Muscle layer of colon (tissue), 2 donors: Measurements from ENCODE around the gene PRM2.

Experiments used
- H3K27ac ChIP-seq: one replicate; pipeline ENCODE4 v1.7.0; 2013; ENCODE audit warnings: low read depth, mild to moderate bottlenecking, low read length, moderate library complexity
- H3K27me3 ChIP-seq, 2 donors: one replicate each; pipeline ENCODE4 v1.7.0; 2013; ENCODE audit warnings: low read length in 2 of 2, mild to moderate bottlenecking in 2 of 2; ENCODE audit not compliant: insufficient read depth in 2 of 2, control insufficient read depth in 1 of 2
- H3K36me3 ChIP-seq: one replicate; pipeline ENCODE4 v1.7.0; 2013; ENCODE audit warnings: mild to moderate bottlenecking, low read length; ENCODE audit not compliant: insufficient read depth
- H3K4me1 ChIP-seq: one replicate; pipeline ENCODE4 v1.7.0; 2013; ENCODE audit warnings: mild to moderate bottlenecking, low read length; ENCODE audit not compliant: insufficient read depth
- H3K4me3 ChIP-seq, 2 donors: one replicate each; pipeline ENCODE4 v1.7.0; 2013; ENCODE audit warnings: low read length in 2 of 2, low read depth in 1 of 2, mild to moderate bottlenecking in 1 of 2, moderate library complexity in 1 of 2
- H3K9ac ChIP-seq: one replicate; pipeline ENCODE4 v1.7.0; 2013; ENCODE audit warnings: low read length
- H3K9me3 ChIP-seq: one replicate; pipeline ENCODE4 v1.7.0; 2013; ENCODE audit warnings: mild to moderate bottlenecking, low read length
- donor health status: abdominal sarcoma.
- donor health status: Adenocarcinoma of cecum.

Gene PRM2

GRCh38 chr16:11264155-11264832, 12.0 kb downstream of the PRM2 start:
- no peak overlapping the region for H3K9ac ChIP-seq
- H3K4me1 ChIP-seq = no peaks in the 10 kb centered on the region
- H3K36me3 ChIP-seq = no peaks in the 10 kb centered on the region
- no peaks in the 10 kb centered on the region for H3K27me3 ChIP-seq
- no peak overlapping the region for H3K27ac ChIP-seq
- no peaks in the 10 kb centered on the region for H3K9me3 ChIP-seq
- H3K4me3 ChIP-seq = no peak overlapping the region

GRCh38 chr16:11263737-11264136, 12.5 kb downstream of the PRM2 start:
- no peaks in the 10 kb centered on the region for H3K4me1 ChIP-seq
- no peak overlapping the region for H3K9ac ChIP-seq
- no peaks in the 10 kb centered on the region for H3K36me3 ChIP-seq
- H3K27ac ChIP-seq = no peak overlapping the region
- no peaks in the 10 kb centered on the region for H3K27me3 ChIP-seq
- H3K9me3 ChIP-seq = no peaks in the 10 kb centered on the region
- no peak overlapping the region for H3K4me3 ChIP-seq

GRCh38 chr16:11262915-11263314, 13.4 kb downstream of the PRM2 start:
- Histone ChIP-seq H3K4me1 (no peaks in the 10 kb centered on the region), H3K36me3 (no peaks in the 10 kb centered on the region), H3K27me3 (no peaks in the 10 kb centered on the region), H3K4me3 (no peak overlapping the region), H3K9me3 (no peaks in the 10 kb centered on the region), H3K27ac (no peak overlapping the region), H3K9ac (no peak overlapping the region)

GRCh38 chr16:11260596-11260966, 15.7 kb downstream of the PRM2 start:
- no peak overlapping the region for H3K4me3 ChIP-seq
- H3K27ac ChIP-seq = no peak overlapping the region
- no peaks in the 10 kb centered on the region for H3K36me3 ChIP-seq
- H3K9me3 ChIP-seq = no peaks in the 10 kb centered on the region
- no peak overlapping the region for H3K9ac ChIP-seq
- no peaks in the 10 kb centered on the region for H3K27me3 ChIP-seq
- H3K4me1 ChIP-seq = peaks cover 4% of the 10 kb centered on the region

- peaks cover 4% of the 10 kb centered on the region for H3K4me1 ChIP-seq
- no peak overlapping the region for H3K27ac ChIP-seq
- no peaks in the 10 kb centered on the region for H3K9me3 ChIP-seq
- H3K9ac ChIP-seq = no peak overlapping the region
- H3K4me3 ChIP-seq = no peak overlapping the region
- H3K27me3 ChIP-seq = no peaks in the 10 kb centered on the region
- H3K36me3 ChIP-seq = no peaks in the 10 kb centered on the region
These were observed 16.4 kb downstream of the PRM2 start for GRCh38 chr16:11259655-11260595.

GRCh38 chr16:11258553-11259492, 17.5 kb downstream of the PRM2 start:
- Histone ChIP-seq H3K9ac (no peak overlapping the region), H3K27me3 (no peaks in the 10 kb centered on the region), H3K9me3 (no peaks in the 10 kb centered on the region), H3K36me3 (no peaks in the 10 kb centered on the region), H3K4me3 (no peak overlapping the region), H3K27ac (no peak overlapping the region), H3K4me1 (peaks cover 11% of the 10 kb centered on the region)

GRCh38 chr16:11257131-11257938, 18.9 kb downstream of the PRM2 start:
- no peaks in the 10 kb centered on the region for H3K36me3 ChIP-seq
- H3K4me3 ChIP-seq = peak overlapping the region; percentile 48 to 79
- peaks cover 21% of the 10 kb centered on the region for H3K4me1 ChIP-seq
- H3K9ac ChIP-seq = peak overlapping the region; percentile 68
- no peaks in the 10 kb centered on the region for H3K9me3 ChIP-seq
- peak overlapping the region; percentile 75 for H3K27ac ChIP-seq
- H3K27me3 ChIP-seq = no peaks in the 10 kb centered on the region

GRCh38 chr16:11256661-11257130, 19.6 kb downstream of the PRM2 start:
- peak overlapping the region; percentile 48 to 79 for H3K4me3 ChIP-seq
- H3K36me3 ChIP-seq = no peaks in the 10 kb centered on the region
- no peaks in the 10 kb centered on the region for H3K27me3 ChIP-seq
- H3K9ac ChIP-seq = peak overlapping the region; percentile 68
- no peaks in the 10 kb centered on the region for H3K9me3 ChIP-seq
- H3K27ac ChIP-seq = peak overlapping the region; percentile 75
- H3K4me1 ChIP-seq = peaks cover 21% of the 10 kb centered on the region

GRCh38 chr16:11255737-11256660, 20.3 kb downstream of the PRM2 start, which contains the start of gene SOCS1:
TSS of gene SOCS1 (minus strand) at chr16:11256204. CDS start at chr16:11255478, 726 bp downstream.
- Histone ChIP-seq H3K27ac (peak within 1 kb of the TSS; percentile 75), H3K9me3 (no peaks in the 10 kb centered on the region), H3K27me3 (no peaks in the 10 kb centered on the region), H3K36me3 (no peaks in the 10 kb centered on the region), H3K4me1 (peaks cover 21% of the 10 kb centered on the region), H3K9ac (peak within 1 kb of the TSS; percentile 68), H3K4me3 (peak within 1 kb of the TSS; percentile 79 to 83)
